HEK293 (cell line): ENCODE data around the gene UTRN.

Source experiments
- ZFP37 ChIP-seq: fragments of 450-650 bp; formaldehyde crosslinking; IDR thresholded peaks from 2 replicates; pipeline ENCODE4 v1.5.1; 2016; ENCODE audit warnings: missing biosample characterization, missing genetic modification characterization
- TF ChIP-seq, protein P1 (sequence below): fragments of 450-650 bp; formaldehyde crosslinking; IDR thresholded peaks from 2 replicates; pipeline ENCODE4 v1.5.1; 2016; ENCODE audit warnings: missing biosample characterization, missing genetic modification characterization
- TF ChIP-seq, protein P2 (sequence below): fragments of 450-650 bp; formaldehyde crosslinking; IDR thresholded peaks from 2 replicates; pipeline ENCODE4 v1.5.1; 2016; ENCODE audit warnings: missing biosample characterization, missing genetic modification characterization

DNA sequence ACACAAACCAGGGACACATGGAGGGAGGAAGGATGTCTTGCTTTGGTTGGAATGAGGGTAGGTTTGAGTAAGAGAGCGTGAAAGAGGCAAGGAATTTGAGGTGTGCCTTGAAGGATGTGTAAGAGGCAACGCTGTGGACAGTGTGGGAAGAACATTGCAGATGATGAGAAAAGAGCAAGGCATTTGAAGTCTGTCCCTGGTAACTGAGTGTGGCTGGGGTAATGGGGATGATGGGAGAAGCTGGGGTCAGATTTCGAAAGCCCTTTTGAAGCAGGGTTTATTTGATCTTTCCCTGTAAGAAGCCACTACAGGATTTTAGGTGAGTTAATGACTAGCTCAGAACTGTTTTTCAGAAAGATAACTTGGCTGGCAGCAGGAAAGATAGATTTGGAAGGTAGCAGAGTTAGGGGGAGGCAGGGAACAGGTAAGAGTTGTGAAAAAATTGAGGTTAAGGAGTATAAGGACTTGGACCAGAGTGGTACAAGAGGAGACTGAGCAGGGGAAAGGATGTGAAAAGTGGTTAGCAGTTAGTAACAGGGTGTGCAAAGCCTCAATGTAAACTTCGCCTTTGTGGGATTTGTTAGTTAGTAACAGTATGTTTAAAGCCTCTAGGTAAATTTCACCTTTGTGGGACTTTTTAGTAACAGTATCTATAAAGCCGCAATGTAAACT lies 17.7 kb downstream of the UTRN start:
- TF ChIP-seq, protein P1, sequence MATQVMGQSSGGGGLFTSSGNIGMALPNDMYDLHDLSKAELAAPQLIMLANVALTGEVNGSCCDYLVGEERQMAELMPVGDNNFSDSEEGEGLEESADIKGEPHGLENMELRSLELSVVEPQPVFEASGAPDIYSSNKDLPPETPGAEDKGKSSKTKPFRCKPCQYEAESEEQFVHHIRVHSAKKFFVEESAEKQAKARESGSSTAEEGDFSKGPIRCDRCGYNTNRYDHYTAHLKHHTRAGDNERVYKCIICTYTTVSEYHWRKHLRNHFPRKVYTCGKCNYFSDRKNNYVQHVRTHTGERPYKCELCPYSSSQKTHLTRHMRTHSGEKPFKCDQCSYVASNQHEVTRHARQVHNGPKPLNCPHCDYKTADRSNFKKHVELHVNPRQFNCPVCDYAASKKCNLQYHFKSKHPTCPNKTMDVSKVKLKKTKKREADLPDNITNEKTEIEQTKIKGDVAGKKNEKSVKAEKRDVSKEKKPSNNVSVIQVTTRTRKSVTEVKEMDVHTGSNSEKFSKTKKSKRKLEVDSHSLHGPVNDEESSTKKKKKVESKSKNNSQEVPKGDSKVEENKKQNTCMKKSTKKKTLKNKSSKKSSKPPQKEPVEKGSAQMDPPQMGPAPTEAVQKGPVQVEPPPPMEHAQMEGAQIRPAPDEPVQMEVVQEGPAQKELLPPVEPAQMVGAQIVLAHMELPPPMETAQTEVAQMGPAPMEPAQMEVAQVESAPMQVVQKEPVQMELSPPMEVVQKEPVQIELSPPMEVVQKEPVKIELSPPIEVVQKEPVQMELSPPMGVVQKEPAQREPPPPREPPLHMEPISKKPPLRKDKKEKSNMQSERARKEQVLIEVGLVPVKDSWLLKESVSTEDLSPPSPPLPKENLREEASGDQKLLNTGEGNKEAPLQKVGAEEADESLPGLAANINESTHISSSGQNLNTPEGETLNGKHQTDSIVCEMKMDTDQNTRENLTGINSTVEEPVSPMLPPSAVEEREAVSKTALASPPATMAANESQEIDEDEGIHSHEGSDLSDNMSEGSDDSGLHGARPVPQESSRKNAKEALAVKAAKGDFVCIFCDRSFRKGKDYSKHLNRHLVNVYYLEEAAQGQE (tag by site-specific recombination): no peak
- TF ChIP-seq ZFP37: no peak
- TF ChIP-seq, protein P2, sequence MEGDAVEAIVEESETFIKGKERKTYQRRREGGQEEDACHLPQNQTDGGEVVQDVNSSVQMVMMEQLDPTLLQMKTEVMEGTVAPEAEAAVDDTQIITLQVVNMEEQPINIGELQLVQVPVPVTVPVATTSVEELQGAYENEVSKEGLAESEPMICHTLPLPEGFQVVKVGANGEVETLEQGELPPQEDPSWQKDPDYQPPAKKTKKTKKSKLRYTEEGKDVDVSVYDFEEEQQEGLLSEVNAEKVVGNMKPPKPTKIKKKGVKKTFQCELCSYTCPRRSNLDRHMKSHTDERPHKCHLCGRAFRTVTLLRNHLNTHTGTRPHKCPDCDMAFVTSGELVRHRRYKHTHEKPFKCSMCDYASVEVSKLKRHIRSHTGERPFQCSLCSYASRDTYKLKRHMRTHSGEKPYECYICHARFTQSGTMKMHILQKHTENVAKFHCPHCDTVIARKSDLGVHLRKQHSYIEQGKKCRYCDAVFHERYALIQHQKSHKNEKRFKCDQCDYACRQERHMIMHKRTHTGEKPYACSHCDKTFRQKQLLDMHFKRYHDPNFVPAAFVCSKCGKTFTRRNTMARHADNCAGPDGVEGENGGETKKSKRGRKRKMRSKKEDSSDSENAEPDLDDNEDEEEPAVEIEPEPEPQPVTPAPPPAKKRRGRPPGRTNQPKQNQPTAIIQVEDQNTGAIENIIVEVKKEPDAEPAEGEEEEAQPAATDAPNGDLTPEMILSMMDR (tag by site-specific recombination): no peak
